GM21447 (cell line): ENCODE results near the gene ISG20.
A peak's percentile ranks its signal among the peaks of the same experiment; 100 is the strongest.
"Not testable (repeated sequence)": the region's sequence is repeated elsewhere in the genome, so short reads cannot be mapped to it uniquely, and the experiment has no call there.

Experiments used
- ATAC-seq: cut with Tn5 transposase; IDR thresholded peaks from one replicate; pipeline ENCODE4 v1.9.1; 2021; ENCODE audit not compliant: unreplicated experiment

Gene ISG20

DNA sequence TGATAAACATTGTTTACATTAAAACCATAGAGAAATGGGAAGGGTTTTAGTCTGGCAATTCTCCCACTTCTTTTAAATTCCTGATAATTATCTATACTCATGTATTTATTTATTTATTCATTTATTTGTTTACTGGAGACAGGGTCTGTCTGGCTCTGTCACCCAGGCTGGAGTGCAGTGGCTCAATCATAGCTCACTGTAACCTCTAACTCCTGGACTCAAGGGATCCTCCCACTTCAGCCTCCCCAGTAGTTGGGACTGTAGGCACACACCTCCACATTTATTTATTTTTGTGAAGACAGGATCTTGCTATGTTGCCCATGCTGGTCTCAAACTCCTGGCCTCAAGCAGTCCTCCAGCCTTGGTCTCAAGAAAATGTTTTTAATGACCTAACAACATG is 20.1 kb upstream of the ISG20 start:
- no peak for ATAC-seq

DNA sequence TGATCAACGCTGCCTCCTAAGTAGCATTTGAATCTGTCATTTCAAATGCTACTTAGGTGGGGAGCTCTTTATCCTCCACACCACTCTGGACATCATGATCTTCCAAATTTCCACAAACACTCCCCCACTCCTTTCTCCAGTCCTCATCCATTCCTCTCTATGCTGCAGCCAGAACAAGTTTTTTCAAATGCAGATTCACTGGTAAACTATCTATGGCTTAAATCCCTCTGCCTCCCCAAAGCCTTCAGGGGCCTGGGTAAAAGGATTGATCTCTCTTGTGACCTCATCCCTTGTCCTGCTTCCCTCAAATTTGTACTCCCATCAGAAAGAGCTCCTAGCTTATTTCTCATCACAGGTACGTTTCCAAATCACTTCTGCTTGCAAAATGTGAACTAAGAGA is 19.0 kb upstream of the ISG20 start:
- ATAC-seq, result no peak

DNA sequence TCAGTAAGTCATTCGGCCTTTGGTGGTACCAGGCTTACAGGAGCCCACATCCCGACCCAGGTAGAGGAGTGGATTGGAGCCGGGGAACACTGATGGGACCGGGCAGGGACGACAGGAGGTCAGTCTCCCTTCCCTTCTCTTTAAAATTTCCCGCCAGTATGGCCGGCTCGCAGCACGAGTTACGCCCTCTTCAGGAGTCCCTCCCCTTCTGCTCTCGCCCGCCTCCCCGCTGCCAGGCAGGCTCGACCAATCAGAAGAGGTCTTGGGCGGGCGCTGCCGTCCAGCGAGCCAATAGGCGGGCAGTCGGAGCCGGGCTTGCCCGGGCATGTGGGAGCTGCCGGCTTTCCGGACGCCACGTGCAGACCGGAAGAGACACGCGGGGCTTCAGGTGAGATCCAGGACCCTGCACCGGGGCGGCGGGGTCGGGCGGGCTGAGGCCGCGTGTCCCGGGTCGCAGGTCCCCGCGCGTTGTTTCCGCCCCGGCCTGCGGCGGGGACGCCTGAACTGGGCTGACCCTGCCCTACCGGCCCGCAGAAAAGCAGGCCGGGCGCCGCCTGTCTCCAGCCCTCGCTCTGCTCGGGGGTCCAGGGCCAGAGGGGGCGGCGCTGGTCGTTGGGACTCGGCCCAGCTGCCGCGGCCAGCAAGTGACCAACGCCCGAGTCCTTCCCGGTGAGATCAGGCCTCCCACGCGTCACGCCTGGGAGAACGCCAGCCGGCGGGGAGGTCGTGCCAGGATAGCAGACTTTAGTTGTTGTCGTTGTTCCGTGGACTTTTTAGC is 17.6 kb upstream of the ISG20 start, which contains the start of gene AEN:
TSS of gene AEN (plus strand) at position 346 of the 778 bp plus-strand sequence. CDS start 4,870 bp downstream, outside the sequence.
- ATAC-seq, result peak; percentile 90

DNA sequence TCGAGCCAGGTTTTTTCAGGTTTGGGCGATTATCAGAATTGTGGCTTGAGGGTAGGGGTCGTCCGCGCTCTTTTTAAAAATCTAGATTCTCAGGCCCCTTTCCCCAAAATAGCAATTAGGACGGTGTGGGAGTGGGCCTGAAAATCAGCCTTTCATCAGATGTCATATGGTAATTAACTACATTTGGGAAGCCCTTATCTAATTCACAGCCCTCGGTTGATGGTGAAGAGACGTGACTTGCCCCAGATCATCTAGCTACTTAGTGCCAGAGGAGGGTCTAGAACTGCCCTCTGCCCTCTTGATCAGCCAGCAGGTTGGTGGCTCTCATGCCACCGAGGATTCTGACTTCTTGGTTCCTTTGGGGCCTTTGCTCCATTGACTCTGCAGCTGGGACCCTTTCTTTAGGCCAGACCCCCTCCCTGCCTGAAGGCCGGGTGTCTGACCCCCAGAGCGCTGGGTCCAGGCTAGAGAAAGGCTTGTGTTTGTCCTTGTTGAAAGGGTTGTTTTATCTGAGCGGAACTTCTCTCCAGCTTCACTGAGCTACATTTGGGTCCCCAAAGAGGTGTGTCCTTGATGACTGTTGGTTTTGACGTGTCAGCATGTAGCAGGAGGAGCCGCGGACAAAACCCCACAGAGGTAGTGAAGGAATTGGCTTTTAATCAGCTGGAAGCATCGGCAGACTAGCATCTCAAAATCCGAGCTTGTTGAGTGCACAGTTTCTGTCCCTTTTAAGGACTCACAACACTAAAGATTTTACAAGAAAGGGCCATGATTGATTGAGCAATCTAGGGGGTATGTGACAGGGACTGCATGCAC is 16.8 kb upstream of the ISG20 start:
- ATAC-seq, result peak; percentile 26

DNA sequence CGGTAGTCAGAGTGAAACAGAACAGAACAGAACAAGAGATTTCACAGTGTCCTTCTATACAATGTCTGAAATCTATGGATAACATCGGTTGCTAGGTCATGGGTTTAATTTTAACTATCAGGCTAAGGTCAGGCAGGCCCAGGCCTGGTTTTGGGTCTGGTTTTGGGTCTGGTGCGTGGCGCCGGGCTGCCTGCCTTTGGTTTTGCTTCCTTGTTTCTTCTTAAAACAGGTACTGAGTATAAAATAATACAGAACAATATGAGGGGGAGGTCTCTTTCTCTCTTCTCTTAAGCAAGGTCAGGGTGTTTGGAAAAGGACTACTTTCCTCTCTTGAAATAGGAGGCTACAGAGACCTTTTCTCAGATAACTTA is 16.2 kb upstream of the ISG20 start:
- no peak for ATAC-seq

DNA sequence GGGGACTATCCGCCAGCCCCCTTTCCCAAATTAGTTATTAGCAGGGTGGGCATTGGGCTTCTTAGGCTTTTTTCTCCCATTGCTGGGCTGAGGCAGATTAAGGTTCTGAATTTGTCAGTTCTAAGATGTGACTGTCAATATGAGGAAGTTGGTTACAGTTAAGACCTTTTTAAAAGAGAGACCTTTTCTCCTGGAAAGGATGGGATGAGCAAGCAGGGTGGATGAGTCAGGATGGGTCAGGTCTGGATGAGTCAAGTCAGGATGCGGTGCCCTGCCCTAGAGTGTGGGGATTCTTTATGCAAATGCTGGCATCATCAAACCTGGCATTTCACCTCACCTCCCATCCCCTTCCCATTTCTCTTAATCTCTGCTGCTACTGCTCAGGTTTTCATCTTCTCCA is 15.8 kb upstream of the ISG20 start:
- no peak for ATAC-seq

DNA sequence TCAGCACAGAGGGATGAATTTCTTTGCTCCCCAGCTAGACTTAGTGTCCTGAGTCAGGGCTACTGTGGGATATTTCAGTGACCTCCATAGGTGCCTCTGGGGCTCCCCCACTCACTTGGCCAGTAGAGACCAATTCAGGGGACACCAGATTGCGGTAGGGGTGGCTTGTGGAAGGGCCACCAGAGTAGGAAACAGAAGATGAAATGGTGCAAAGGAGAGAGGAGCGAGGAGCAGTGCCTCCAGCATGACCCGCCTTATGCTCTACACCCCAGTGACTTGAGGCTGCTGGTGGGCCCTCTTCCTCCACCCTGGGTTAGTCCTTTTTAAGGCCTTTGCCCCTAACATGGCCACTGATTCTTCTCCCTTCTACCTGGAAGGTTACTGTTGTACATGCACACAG is 15.2 kb upstream of the ISG20 start:
- no peak for ATAC-seq

DNA sequence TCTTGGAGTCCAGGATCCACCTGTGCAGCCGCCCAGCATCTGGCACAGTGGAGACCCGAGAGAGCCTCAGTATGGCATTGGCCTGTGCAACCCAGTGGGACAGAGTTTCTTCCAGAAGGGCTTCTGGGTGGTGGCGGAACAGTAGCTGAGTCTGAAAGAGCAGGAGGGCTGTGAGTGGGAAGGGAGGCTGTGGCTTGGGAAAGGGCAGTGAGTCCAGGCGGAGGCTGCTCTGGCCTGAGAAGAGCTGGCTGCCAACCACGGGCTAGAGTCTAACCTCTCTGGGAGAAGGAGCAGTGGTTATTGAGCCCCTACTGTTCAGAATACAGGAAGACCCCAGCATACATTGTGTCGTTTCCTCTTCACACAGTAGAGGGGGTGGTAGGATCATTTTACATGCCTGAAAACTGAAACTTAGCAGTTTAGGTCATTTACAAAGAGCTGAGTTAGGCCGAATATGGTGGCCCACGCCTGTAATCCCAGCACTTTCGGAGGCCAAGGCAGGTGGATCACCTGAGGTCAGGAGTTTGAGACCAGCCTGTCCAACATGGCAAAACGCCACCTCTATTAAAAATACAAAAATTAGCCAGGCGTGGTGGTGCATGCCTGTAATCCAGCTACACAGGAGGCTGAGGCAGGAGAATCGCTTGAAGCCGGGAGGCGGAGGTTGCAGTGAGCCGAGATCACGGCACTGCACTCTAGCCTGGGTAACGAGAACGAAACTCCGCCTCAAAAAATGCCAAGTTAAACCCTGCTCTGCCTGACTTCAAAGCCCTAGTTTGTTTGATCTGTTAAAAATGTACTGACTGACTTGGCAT is 14.5 kb upstream of the ISG20 start:
- peak; percentile 42 for ATAC-seq

DNA sequence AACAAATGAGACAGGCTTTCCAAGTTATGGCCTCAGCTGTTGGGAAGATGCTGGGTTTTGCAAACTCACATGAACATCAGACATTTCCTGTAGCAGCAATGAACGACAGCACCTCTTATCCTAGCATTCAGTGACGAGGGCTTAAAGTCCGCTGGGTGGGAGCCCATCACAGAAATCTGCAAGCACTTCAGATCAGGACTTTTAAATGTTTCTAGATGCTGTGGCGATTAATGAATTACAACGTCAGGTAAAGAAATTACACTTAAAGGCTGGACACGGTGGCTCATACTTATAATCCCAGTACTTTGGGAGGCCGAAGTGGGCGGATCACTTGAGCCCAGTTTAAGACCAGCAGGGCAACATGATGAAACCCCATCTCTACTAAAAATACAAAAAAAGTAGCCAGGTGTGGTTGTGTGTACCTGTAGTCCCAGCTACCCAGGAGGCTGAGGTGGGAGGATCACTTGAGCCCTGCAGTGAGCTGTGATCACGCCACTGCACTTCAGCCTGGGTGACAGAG is 13.8 kb upstream of the ISG20 start:
- no peak for ATAC-seq

DNA sequence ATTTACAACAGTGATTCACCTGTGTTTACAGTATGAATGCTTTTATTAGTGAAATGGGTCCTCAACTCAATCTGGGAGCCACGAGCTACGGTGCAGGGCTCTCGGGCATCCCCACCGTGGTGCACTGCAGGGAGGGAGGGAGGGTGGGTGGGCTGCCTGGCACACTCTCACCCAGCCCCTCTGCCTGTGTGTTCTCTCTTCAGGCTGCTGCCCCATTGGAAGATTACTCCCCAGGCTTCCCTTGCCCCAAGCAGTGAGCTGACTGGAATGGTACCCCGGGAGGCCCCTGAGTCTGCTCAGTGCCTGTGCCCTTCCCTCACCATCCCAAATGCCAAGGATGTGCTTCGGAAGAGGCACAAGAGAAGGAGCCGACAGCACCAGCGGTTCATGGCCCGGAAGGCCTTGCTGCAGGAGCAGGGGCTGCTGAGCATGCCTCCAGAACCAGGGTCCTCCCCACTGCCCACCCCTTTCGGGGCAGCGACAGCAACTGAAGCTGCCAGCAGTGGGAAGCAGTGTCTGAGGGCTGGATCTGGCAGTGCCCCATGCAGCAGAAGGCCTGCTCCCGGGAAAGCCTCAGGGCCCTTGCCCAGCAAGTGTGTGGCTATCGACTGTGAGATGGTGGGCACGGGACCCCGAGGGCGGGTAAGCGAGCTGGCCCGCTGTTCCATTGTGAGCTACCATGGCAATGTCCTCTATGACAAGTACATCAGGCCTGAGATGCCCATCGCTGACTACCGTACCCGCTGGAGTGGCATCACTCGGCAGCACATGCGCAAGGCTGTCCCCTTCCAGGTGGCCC is 12.7 kb upstream of the ISG20 start:
- ATAC-seq, result no peak

DNA sequence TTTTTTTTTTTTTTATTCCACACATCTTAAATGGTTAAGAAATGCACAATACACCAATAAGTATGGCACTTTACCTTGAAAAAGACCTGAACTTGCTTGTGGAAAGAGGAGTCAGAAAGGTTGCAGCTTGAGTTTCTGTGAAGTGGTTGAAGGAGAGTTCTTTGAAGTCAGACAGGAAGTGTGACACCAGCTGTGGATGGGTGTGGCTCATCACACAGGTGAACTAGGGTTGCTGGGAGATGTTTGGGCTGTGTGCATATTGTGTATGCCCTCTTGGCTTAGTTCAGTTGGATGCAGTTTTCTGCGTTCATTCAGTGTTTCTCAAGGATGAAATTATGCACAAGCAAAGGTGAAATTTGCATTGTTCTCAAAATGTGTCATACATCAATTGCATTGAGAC is 11.4 kb upstream of the ISG20 start:
- ATAC-seq, result peak; percentile 45

DNA sequence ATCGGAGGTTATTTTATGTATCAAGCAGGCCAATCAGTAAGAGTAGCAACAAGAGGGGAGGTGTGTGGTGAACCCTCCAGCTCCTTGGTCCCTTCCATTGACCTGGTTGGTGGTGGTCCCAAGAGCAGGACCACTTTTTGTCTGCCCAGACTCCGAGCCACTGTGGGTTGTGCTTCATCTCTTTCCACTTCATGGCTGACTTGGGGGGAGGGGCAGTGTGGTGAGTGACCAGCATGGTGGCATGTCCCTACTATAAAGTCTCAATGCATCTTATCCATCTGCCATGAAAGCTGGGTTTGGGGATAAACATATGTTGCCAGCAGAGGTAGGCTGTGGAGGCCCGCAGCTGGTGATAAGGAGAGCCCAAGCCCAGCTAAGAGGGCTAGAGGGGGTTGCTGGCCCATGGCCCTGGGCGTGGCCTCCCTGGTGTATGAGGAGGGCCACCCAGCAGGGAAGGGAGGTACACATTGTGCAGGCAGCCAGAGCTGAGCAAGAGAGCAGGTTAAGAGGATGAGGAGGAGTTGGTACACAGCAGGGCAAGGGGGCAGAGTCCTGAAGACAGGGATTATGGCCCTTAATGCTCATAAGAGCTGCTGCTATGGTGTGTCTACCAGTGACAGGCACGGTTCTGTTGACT is 10.7 kb upstream of the ISG20 start:
- no peak for ATAC-seq

DNA sequence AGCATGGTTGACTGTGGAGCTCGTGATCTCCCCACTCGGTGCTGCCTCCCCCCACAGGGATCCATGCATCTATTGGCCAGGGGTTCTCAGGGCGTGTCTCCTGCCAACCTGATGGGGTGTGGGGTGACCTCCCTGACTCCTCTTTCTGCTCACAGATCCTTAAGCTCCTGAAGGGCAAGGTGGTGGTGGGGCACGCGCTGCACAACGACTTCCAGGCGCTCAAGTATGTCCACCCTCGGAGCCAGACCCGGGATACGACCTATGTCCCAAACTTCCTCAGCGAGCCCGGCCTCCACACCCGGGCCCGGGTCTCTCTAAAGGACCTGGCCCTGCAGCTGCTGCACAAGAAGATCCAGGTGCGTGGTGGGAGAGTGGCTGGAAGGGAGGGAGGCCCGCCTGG is 9.7 kb upstream of the ISG20 start:
- no peak for ATAC-seq

DNA sequence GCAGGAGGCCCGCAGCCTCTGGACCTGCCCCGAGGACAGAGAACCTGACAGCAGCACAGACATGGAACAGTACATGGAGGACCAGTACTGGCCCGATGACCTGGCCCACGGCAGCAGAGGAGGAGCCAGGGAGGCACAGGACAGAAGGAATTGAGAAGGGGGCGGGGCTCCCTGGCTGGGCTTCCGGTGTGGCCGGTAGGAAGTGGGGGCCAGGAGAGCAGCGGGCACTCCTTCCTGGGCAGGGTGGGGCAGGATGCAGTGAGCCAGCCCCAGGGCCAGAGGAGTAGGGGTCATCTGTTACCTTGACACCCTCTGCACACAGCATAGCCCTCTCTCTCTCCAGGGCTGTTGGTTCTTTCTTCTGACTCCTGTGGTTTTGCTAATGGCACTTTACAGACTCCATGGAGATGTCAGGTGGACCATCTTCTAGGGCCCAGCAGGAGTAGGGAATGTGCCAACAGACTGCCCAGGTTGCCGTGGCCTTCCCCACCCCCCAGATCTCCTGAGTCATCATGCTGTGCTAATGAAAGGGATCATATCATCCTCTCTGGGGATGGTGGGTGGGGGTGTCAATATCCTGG is 8.6 kb upstream of the ISG20 start:
- ATAC-seq, result no peak

DNA sequence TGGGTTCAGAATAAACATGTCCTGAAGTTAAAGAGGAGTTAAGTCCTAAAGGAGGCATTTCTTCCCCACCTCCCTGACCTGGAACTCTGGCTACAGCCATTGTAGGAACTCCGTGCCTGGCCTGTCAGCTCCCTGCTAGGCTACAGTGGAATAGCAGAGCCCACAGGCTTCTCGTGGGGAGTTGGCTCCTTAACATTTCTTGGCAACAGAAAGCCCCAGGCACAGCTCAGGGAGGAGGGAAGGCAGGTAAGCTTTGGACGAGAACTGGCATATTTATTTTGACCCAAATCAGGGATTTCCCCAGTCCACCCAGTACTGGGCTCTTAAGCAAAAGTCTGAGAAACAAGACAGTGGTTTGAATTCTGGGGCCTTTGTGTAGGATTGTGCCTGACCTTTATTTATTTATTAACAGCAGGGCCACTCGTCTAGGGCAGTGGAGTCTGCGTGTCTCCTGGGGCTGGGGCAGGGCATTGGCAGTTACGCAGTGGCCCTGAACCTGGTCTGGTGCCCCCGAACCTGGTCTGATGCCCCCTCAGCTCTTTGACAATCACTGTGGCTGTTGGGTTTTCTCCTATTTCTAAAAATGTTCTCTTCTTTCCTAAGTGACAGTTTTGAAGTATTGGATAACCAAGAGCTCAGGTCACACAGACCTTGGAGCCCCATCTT is 7.9 kb upstream of the ISG20 start:
- ATAC-seq, result no peak

DNA sequence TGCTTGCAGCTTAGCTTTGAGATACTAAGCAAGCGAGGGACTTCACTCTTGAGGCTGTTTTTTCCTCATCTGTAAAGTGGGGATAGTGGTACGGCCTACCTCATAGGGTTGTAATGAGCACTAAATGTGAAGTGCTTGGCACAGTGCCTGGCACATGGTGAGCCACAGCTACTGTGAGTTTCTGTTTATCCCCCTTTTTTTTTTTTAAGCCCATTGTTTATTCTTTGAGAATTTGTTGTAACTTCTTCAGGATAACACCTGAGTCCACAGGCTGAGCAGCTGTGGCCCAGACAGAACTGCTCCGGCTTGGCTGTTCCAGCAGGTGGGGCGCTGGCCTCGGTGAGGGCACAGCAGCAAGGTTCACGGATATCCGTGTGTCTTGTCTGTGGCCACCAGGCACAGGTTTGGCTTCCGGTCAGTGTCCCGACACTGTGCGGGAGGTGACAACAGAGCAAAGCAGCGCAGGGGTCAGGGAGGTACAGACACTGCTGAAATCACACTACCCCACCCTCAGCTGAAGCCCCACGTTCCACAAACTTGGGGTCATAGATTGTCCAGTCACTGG is 7.3 kb upstream of the ISG20 start:
- ATAC-seq, result no peak

DNA sequence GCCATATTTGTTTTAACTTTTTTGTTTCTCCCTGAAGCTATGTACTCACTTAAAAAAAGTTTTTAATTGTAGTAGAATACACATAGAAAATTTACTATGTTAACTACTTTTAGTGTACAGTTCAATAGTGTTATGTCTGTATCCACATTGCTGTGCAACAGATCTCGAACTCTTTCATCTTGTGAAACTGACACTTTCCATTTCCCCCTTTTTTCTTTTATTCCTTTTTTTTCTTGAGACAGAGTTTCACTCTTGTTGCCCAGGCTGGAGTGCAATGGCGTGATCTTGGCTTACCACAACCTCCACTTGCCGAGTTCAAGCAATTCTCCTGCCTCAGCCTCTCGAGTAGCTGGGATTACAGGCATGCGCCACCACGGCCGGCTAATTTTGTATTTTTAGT is 6.0 kb upstream of the ISG20 start:
- ATAC-seq, result not testable (repeated sequence)

DNA sequence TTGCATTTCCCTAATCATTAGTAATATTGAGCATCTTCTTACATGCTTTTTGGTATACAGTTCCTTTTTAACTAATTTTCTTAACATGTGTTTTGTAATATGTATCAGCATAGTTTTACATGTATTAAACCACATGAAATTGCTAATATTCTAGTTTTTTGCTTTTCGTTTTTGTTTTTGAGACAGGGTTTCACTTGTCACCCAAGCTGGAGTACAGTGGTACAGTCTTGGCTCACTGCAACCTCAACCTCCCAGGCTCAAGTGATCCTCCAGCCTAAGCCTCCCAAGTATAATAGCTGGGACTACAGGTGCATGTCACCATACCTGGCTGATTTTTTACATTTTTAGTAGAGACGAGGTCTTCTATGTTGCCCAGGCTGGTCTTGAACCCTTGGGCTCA is 4.4 kb upstream of the ISG20 start:
- no peak for ATAC-seq

DNA sequence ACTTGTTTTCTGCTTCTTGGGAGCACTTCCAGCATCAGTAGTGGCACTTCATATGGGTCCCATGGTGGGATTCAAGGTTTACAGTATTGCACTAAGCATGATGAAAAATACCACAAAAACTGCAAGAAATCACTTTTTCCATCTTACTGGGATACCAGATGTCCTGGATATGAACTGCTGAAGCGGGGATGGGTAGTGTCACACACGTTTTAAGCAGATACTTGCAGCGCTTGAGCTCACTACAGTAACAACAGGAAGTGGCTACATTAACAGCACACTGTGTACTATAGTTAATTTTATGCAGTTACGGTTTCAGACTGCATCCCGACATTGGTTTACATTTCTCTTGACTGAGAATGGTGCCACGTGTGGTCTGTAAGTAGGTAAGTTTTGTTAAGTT is 3.5 kb upstream of the ISG20 start:
- peak; percentile 29 for ATAC-seq
